NCI-H446 (cell line): ENCODE measurements around the gene TANC1.
A peak's percentile ranks its signal among the peaks of the same experiment; 100 is the strongest.
"Not testable (repeated sequence)": the region's sequence is repeated elsewhere in the genome, so short reads cannot be mapped to it uniquely, and the experiment has no call there.

Experiments
- DNase-seq, 2 experiments: peaks; one replicate each; lab custom pipeline; 2025; lab: John Stamatoyannopoulos, UW

Gene TANC1

GRCh38 chr2:159140070-159140769, 171.8 kb downstream of the TANC1 start:
- DNase-seq: no peak

DNA sequence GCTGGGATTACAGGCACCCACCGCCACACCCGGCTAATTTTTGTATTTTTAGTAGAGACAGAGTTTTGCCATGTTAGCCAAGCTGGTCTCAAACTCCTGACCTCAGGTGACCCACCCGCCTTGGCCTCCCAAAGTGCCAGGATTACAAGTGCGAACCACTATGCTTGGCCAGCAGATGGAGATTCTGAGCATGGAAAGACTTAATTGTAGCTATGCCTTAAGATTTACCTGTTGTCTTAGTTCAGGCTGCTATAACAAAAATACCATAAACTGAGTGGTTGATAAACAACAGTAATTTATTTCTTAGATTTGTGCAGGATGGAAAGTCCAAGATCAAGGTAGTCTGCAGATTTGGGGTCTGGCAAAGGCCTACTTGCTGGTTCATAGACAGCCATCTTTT, 172.4 kb downstream of the TANC1 start:
- not testable (repeated sequence) for DNase-seq

- DNase-seq: no peak
Measured at GRCh38 chr2:159144776-159145614, 176.6 kb downstream of the TANC1 start.

- no peak for DNase-seq
Measured at GRCh38 chr2:159145745-159146354, 177.4 kb downstream of the TANC1 start.

GRCh38 chr2:159146996-159147666, 178.7 kb downstream of the TANC1 start:
- peak; percentile 27 to 67 for DNase-seq

GRCh38 chr2:159147690-159148089, 179.2 kb downstream of the TANC1 start:
- DNase-seq: no peak

DNA sequence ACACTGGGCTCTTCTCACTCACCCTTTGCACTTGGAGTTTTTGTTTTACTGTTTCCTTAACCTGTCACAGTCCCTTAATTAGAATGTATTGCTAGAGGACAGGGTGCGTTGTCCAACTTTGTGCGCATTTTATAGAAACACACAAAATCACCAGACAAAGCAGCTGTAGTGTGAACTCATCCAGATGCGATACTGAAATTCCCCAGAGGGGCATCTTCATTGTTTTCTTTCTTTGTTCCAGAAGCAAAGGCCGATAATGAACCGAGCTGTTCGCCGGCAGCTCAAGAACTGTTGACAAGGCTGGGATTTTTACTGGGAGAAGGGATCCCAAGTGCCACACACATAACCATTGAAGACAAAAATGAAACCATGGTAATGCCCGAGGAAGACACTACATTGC, 180.5 kb downstream of the TANC1 start:
- no peak for DNase-seq

- no peak for DNase-seq
Measured at GRCh38 chr2:159149747-159150146, 181.3 kb downstream of the TANC1 start.

DNA sequence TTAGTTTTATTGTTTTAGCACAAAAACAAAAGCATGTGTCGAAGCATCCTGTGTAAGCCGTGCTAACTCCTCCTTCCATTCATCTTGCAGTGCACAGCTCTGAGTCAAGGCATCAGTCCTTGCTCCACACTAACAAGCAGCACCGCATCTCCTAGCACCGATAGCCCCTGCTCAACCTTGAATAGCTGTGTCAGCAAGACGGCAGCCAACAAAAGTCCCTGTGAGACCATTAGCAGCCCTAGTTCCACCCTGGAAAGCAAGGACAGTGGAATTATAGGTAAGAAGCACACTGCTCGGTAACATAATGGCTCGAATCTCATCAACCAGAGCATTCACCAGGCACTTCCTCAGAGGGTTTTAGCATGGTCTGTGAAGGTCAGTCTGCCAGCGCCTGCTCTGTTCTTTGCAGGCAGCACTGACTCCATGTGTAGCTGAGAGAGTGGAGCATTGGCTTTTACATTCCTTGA, 181.9 kb downstream of the TANC1 start:
- no peak for DNase-seq

DNA sequence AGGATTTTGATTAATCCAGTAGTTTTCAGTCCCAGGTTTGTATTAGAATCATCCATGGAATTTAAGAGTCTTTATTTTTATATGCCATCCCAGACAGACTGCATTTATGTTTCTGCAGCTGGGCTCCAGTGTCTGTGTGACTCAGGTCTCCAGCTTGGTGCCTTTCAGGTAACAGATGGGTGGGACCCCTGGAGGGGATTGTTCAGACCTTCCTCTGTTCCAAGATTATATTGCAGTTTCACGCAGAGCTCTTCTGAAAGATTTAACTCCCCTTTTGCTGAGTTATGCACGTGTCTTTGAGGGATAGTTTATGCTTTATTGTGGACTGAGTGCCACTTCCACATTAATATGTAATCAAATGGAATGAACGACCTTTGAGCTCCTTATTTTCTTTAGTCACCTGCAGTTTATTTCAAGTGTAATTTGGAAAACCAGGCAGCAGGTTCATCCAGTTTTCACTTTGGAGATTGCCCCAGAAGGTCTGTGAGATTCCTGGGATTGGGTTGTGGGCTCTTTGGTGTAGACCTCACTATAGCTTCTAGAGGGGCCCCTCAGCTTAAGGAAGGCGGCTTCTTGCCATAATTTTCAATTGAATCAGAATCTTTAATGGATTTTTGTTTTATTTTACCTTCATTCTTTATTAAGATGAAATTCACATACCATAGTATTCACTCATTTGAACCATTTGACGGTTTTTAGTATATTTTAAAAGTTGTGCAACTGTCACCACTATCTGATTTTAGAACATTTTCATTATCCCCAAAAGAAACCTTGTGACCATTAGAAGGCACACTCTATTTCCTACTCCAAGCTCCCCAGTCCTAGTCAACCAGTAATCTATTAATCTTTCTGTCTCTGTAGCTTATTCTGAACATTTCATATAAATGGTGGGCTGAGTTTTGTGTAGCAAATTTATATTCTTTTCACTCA, 183.0 kb downstream of the TANC1 start:
- DNase-seq: no peak

DNA sequence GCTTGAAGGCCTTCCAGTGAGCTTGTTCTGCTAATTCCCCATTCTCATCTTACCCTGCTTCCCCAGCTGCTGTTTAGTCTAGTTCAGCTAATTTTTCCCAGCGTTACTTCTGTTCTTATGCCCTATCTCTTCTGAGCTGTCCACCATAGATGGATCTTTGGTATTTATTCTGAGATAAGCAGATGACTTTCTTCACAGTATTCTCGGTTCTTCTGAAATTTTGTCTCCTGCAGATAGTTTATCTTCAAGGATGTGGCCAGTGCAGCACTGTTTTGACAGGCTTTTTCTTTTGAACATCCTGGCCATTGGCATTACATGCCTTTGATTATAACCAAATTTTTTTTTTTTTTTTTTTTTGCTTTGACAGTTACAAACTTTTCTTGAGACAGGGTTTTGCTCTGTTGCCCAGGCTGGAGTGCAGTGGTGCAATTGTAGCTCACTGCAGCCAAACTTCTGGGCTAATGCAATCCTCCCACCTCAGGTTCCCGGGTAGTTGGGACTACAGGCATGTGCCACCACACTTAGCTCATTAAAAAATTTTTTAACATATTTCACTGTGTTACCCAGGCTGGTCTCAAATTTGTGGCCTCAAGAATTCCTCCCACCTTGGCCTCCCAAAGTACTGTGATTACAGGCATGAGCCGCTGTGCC, 183.8 kb downstream of the TANC1 start:
- no peak for DNase-seq

GRCh38 chr2:159153063-159153462, 184.6 kb downstream of the TANC1 start:
- DNase-seq: no peak

DNA sequence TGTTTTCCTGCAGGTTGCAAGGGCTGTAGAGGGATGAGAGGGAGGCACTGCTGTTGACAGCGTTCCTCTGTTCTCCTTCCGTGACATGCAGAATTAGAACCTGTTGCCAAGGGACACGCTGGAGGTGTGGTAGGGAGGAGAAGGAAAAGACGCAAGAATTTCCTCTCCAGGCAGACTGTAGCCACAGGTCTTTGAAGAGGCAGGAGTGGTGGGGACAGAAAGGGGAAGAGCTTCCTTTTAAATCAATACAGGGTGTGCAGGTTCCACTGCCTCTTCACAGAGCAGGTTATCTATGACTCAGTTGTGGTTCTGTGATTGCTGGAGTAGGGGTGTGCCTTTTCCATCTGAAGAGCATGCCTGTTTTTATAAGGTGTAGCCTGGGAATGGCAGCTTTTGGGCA, 185.0 kb downstream of the TANC1 start:
- no peak for DNase-seq

GRCh38 chr2:159153951-159154350, 185.5 kb downstream of the TANC1 start:
- no peak for DNase-seq

DNA sequence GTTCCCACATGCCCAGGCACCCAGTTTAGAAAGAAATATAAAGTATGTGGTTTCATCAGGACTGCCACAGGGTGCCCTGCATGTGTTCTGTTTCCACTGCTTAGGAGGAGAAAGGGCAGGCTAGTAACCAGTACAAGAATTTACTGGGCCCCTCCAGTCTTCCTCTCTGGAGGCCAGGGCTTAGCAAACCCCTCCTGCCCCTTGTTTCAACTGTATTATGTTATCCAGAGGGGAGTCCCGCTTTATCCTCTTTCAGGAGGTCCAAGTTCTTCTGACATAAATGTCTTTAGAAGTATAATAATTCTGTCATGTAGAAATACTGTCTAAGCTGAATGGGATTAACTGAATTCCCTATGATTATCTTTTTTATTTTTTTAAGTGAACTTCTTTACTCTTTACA, 185.9 kb downstream of the TANC1 start:
- no peak for DNase-seq

DNA sequence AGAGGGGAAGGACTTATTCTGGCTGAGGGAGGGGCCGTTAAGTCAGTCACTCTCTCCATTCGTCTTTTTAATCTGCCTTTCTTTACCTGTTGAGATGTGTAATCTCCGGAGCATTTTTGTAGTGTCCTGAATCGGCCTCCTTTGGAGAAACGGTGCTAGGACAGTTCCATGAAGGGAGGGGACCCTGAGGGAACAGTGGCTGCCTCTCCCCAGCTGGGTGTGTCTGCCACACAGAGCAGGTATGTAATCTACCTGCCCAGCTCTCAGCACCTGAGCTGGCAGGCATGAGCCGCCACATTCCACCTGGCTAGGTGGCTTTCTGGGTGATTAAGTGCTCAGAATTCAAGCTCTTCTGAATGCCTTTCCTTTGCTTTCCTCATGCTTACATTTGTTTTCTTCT, 186.9 kb downstream of the TANC1 start:
- no peak for DNase-seq

GRCh38 chr2:159155791-159156190, 187.4 kb downstream of the TANC1 start:
- no peak for DNase-seq

- DNase-seq: no peak
Measured at GRCh38 chr2:159156834-159157233, 188.4 kb downstream of the TANC1 start.

GRCh38 chr2:159157361-159158209, 189.1 kb downstream of the TANC1 start:
- no peak for DNase-seq

- DNase-seq: no peak
Measured at GRCh38 chr2:159160412-159160811, 192.0 kb downstream of the TANC1 start.
